BJ (cell line): Measurements from ENCODE around the gene ZNF507. TPM values are rescaled to one million over a fixed set of nuclear protein-coding genes. Genes with fewer than 3 reads are reported as not detected.
A peak's percentile ranks its signal among the peaks of the same experiment; 100 is the strongest.

Experiments used
- CTCF ChIA-PET: fragments of 350-600 bp; formaldehyde crosslinking; extraction: SDS; loops from one replicate; lab custom pipeline; 2021; ENCODE audit warnings: antibody characterized with exemption, inconsistent platforms; lab: Yijun Ruan, JAX
- POLR2A ChIA-PET: fragments of 300-600 bp; sonication (Branson Sonifier 250); formaldehyde crosslinking; extraction: SDS; loops from one replicate; lab custom pipeline; 2021; ENCODE audit warnings: antibody characterized with exemption; lab: Charles Lee
- DNase-seq: peaks from one replicate; pipeline ENCODE4 v3.0.0-alpha.2; 2011; ENCODE audit warnings: low read depth
- H3K27me3 ChIP-seq: 2 replicates; pipeline ENCODE4 v1.6.0; 2011; ENCODE audit warnings: low read length; ENCODE audit not compliant: control insufficient read depth, insufficient read depth
- H3K36me3 ChIP-seq: 2 replicates; pipeline ENCODE4 v1.5.1; 2011; ENCODE audit warnings: low read length; ENCODE audit not compliant: control insufficient read depth, insufficient read depth
- H3K4me3 ChIP-seq: 2 replicates; pipeline ENCODE4 v1.5.1; 2011; ENCODE audit warnings: low read depth, mild to moderate bottlenecking, control low read depth, low read length
- polyA plus RNA-seq: library from polyadenylated mRNA; depleted of rRNA; stranded (reverse); fragments of >200 nt; gene quantifications from 2 replicates; pipeline ENCODE4 v1.2.3, GENCODE V29; 2011
- TF ChIP-seq, protein P1 (sequence below): IDR thresholded peaks from 2 replicates; pipeline ENCODE4 v1.5.1; 2011; ENCODE audit warnings: low read depth, mild to moderate bottlenecking, control low read depth, inconsistent platforms, low read length, moderate library complexity; ENCODE audit not compliant: insufficient read depth

Gene ZNF507
- polyA plus RNA-seq, 1 experiment, result 6.7 TPM

DNA sequence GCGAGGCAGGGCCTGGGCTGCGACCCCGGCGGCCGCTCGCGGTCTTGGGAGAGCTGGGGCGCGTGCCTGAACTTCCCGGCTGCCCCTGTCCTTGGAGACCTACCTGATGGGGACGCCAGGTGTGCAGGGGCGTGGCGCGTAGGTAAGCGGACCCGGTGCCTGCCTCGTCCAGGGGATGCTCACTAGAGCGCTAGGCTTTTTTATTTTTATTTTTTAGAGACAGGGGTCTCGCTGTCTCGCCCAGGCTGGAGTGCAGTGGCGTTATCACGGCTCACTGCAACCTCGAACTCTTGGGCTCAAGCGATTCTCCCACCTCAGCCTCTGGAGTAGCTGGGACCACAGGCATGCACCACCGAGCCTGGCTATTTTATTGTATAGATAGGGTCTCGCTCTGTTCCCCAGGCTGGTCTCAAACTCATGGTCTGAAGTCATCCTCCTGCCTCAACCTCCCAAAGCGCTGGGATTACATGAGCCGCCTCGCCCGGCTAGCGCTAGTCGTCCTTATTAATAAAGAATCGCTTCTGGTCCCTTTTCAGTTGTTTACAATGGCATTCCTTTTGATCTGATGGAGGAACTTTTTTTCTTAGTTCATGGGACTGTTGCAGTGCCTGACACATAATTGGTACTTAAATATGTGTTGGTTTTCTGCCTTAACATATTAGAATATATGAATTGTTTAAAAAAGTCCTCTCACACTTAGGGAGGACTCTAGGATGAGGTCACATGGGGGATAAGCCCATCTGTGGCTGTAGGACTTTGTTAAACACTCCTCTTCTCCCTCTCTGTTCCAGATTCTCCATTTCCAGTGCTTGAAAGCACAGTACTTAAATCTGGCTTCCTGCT, 61.0 kb downstream of the ZNF507 start:
- DNase-seq, result no peak
- Histone ChIP-seq H3K4me3 (peak overlapping the region; percentile 95), H3K36me3 (peaks cover 4% of the 10 kb centered on the region), H3K27me3 (no peaks in the 10 kb centered on the region)
- POLR2A ChIA-PET, result interaction anchor here (0.6 to 1.1 kb wide), 2 partner anchors 11 to 33 kb away, joined by 3 to 4 read pairs; no protein-coding TSS in a partner anchor
- TF ChIP-seq, protein P1, sequence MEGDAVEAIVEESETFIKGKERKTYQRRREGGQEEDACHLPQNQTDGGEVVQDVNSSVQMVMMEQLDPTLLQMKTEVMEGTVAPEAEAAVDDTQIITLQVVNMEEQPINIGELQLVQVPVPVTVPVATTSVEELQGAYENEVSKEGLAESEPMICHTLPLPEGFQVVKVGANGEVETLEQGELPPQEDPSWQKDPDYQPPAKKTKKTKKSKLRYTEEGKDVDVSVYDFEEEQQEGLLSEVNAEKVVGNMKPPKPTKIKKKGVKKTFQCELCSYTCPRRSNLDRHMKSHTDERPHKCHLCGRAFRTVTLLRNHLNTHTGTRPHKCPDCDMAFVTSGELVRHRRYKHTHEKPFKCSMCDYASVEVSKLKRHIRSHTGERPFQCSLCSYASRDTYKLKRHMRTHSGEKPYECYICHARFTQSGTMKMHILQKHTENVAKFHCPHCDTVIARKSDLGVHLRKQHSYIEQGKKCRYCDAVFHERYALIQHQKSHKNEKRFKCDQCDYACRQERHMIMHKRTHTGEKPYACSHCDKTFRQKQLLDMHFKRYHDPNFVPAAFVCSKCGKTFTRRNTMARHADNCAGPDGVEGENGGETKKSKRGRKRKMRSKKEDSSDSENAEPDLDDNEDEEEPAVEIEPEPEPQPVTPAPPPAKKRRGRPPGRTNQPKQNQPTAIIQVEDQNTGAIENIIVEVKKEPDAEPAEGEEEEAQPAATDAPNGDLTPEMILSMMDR, result no peak
- CTCF ChIA-PET, result no interaction called here

DNA sequence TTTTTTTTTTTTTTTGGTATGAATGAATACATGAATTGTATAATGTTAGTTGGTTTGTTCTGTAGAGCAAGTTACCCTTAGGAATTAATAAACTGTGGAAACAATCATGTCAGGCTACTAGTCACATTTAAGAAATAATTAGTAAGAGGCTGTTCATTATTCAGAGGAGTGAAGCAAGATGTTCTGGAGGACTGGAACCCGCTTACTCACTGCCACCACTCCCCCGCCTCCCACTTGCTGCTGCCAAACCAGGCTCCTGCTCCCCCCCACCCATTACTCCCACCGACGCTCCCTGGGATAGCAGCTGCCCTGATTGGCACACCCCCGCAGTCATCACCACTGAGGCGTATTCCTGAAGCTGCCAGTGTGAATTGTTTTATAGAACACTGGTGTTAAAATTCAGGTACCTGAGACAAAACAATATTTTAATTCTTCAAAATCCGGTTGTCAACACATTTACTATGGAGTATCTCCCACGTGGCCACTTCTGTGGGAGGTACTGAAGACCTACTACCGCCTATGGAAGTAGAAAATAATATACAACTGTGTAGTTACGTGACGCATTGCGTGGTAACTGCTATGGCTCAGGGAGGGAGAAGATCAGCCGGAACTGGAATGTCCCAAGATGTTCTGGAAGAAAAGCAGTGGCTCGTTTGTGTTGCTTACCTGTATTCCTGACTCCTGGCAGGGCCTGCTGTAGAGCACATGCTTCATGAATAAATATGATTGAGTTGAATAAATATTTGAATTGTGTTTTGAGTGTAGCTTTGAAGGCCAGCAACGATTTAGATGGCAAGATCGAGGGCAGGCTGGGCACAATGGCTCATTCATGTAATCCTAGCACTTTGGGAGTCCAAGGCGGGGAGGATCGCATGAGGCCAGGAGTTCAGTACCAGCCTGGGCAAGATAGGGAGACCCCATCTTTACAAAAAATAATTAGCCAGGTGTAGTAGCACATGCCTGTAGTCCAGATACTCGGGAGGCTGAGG, 61.9 kb downstream of the ZNF507 start:
- DNase-seq, result no peak
- H3K4me3 ChIP-seq, result no peak overlapping the region
- TF ChIP-seq, protein P1, result no peak
- H3K27me3 ChIP-seq, result no peaks in the 10 kb centered on the region
- peaks cover 6% of the 10 kb centered on the region for H3K36me3 ChIP-seq
- ChIA-PET POLR2A (no interaction called here), CTCF (no interaction called here)

DNA sequence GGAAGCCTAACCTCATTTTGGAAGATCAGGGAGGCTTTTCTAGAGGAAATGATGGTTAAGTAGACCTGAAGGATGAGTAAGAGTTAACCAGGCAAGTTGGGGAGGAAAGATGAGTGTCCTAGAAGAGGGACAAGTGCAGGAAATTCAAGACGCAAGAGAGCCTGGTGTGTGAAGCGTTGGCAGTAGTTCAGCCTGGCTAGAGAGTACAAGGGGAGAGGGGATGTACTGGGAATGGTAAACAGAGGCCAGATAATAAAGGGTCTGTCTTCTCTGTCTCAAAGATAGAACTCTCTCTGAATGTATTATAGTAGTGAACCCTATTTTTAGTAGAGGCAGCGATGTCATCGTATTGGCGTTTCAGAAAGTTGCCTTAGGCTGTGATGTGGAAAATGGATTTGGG, 69.8 kb downstream of the ZNF507 start:
- no peak for DNase-seq
- CTCF ChIA-PET, result no interaction called here

DNA sequence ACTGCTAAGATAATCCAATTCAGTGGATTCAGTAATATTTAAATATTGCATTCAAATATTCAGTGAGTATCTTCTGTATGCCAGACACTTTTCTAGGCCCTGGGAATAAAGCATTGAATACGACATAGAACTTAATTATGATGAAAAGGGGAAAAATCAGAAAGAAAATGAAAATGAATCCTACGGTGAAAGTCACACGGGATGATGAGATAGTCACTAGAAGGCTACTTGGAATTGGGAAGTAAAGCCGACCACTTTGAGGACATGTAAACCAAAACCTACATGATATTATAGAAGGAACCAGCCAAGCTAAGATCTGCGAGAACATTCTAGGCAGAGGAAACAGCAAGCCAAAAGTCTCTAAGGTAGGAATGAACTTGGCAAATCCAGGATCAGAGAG, 70.3 kb downstream of the ZNF507 start:
- DNase-seq, result no peak
- POLR2A ChIA-PET, result no interaction called here
- H3K36me3 ChIP-seq, result peaks cover 3% of the 10 kb centered on the region
- CTCF ChIA-PET, result no interaction called here
- H3K27me3 ChIP-seq, result no peaks in the 10 kb centered on the region
- no peak overlapping the region for H3K4me3 ChIP-seq
- TF ChIP-seq, protein P1, result no peak

More for the DNA sequence above, 69.8 kb downstream of the ZNF507 start:
- Histone ChIP-seq H3K36me3 (peaks cover 3% of the 10 kb centered on the region), H3K27me3 (no peaks in the 10 kb centered on the region), H3K4me3 (no peak overlapping the region)
- POLR2A ChIA-PET, result no interaction called here
- TF ChIP-seq, protein P1, result no peak
